Keratinocyte (primary cell): ENCODE data around the gene ZBTB38. TPM values are rescaled to one million over a fixed set of nuclear protein-coding genes. Genes with fewer than 3 reads are reported as not detected.

ENCODE experiments used
- DNase-seq: peaks from one replicate; pipeline ENCODE4 v3.0.0-alpha.2; 2011; ENCODE audit warnings: low read depth, missing footprints, low spot score
- FAIRE-seq: peaks from 2 replicates; lab custom pipeline; 2011; peaks lifted over from hg19 to GRCh38; lab: Jason Lieb, UNC
- H2AFZ ChIP-seq: 2 replicates; pipeline ENCODE4 v1.6.0; 2012; ENCODE audit warnings: low read length, control low read depth, inconsistent platforms; ENCODE audit not compliant: control insufficient read depth
- H3K27ac ChIP-seq: 2 replicates; pipeline ENCODE4 v1.5.1; 2011; ENCODE audit warnings: low read length; ENCODE audit not compliant: control insufficient read depth, insufficient read depth
- H3K27me3 ChIP-seq: 3 replicates; pipeline ENCODE4 v1.6.0; 2011; ENCODE audit warnings: low read length; ENCODE audit not compliant: control insufficient read depth, insufficient read depth; ENCODE audit errors: extremely low read depth
- H3K36me3 ChIP-seq, 2 experiments: 2 replicates in 1 of 2; 3 replicates in 1 of 2; pipeline ENCODE4 v1.5.1; 2011; ENCODE audit warnings: low read length in 2 of 2, mild to moderate bottlenecking in 1 of 2; ENCODE audit not compliant: control insufficient read depth in 2 of 2, insufficient read depth in 2 of 2; ENCODE audit errors: extremely low read depth in 1 of 2
- H3K4me1 ChIP-seq: 3 replicates; pipeline ENCODE4 v1.5.1; 2011; ENCODE audit warnings: low read length; ENCODE audit not compliant: control insufficient read depth, insufficient read depth; ENCODE audit errors: extremely low read depth
- H3K4me2 ChIP-seq: 3 replicates; pipeline ENCODE4 v1.6.0; 2011; ENCODE audit warnings: low read depth, low read length; ENCODE audit not compliant: control insufficient read depth, insufficient read depth; ENCODE audit errors: extremely low read depth
- H3K4me3 ChIP-seq, 3 experiments: fragments of 200-600 bp in 1 of 3; sonication (generic) in 1 of 3; 2 replicates in 2 of 3; 3 replicates in 1 of 3; pipeline ENCODE4 v1.5.1; 2011 to 2016; ENCODE audit warnings: low read length in 3 of 3, mild to moderate bottlenecking in 3 of 3, control low read depth in 2 of 3, inconsistent platforms in 1 of 3, low read depth in 1 of 3, mixed read lengths in 1 of 3, mixed run types in 1 of 3, moderate library complexity in 1 of 3; ENCODE audit not compliant: control insufficient read depth in 2 of 3, insufficient read depth in 2 of 3; ENCODE audit errors: extremely low read depth in 1 of 3
- H3K79me2 ChIP-seq: 2 replicates; pipeline ENCODE4 v1.6.0; 2012; ENCODE audit warnings: low read length; ENCODE audit not compliant: control insufficient read depth, insufficient read depth
- H3K9ac ChIP-seq: 3 replicates; pipeline ENCODE4 v1.6.0; 2011; ENCODE audit warnings: low read length; ENCODE audit not compliant: control insufficient read depth, insufficient read depth; ENCODE audit errors: extremely low read depth
- H3K9me1 ChIP-seq: 3 replicates; pipeline ENCODE4 v1.6.0; 2011; ENCODE audit warnings: low read length; ENCODE audit not compliant: control insufficient read depth, insufficient read depth; ENCODE audit errors: extremely low read depth
- H3K9me3 ChIP-seq: 2 replicates; pipeline ENCODE4 v1.5.1; 2012; ENCODE audit warnings: low read depth, low read length; ENCODE audit not compliant: control insufficient read depth
- H4K20me1 ChIP-seq: 3 replicates; pipeline ENCODE4 v1.6.0; 2011; ENCODE audit warnings: low read length; ENCODE audit not compliant: control insufficient read depth, insufficient read depth; ENCODE audit errors: extremely low read depth
- CTCF ChIP-seq, 3 experiments: IDR thresholded peaks in 1 of 3; conservative IDR thresholded peaks in 1 of 3; optimal IDR thresholded peaks in 1 of 3; 2 replicates in 2 of 3; 3 replicates in 1 of 3; pipeline versions ENCODE3 to v1.5.1; 2011; ENCODE audit warnings: low read length in 3 of 3, mild to moderate bottlenecking in 3 of 3, moderate library complexity in 2 of 3, control low read depth in 1 of 3, inconsistent platforms in 1 of 3; ENCODE audit not compliant: insufficient read depth in 2 of 3; ENCODE audit errors: extremely low read depth in 1 of 3
- dilution Hi-C: fragments of 300-500 bp; cut with MboI; formaldehyde crosslinking; loops from one replicate; pipeline ENCODE4 v1.7.0; 2020; ENCODE audit warnings: low sequenced_read_pairs; ENCODE audit not compliant: extremely low pct_ligation_motif_present
- polyA plus RNA-seq, 5 experiments: library from polyadenylated mRNA; depleted of rRNA in 3 of 5; stranded (reverse) in 3 of 5; stranded (forward) in 1 of 5; unstranded in 1 of 5; fragments of >200 nt; gene quantifications; 1 replicate in 1 of 5; 2 replicates in 3 of 5; 3 replicates in 1 of 5; pipeline versions ENCODE4 v1.2.1 to v1.2.3, GENCODE V29; 2011 to 2012; ENCODE audit warnings: missing spikeins in 2 of 5, low read depth in 1 of 5, low replicate concordance in 1 of 5

Gene ZBTB38
- polyA plus RNA-seq, 1 donor (not counting 4 experiments of a cell fraction or from before 2014, with no cell fraction given), result 34.9 TPM

- H3K27me3 ChIP-seq, result no peaks in the 10 kb centered on the region
- no peak for DNase-seq
- peaks cover 19 to 28% of the 10 kb centered on the region in 2 experiments for H3K36me3 ChIP-seq
- H3K9me1 ChIP-seq, result no peaks in the 10 kb centered on the region
- no peak overlapping the region for H3K4me3 ChIP-seq
- H3K4me1 ChIP-seq, result peaks cover 29% of the 10 kb centered on the region
- no peak overlapping the region for H3K27ac ChIP-seq
- dilution Hi-C loops, result no loop called here
- H3K79me2 ChIP-seq, result peaks cover 72% of the 10 kb centered on the region
- no peak overlapping the region for H2AFZ ChIP-seq
- no peaks in the 10 kb centered on the region for H4K20me1 ChIP-seq
- H3K4me2 ChIP-seq, result no peak overlapping the region
- H3K9me3 ChIP-seq, result no peaks in the 10 kb centered on the region
- H3K9ac ChIP-seq, result no peak overlapping the region
- no peak for TF ChIP-seq CTCF (optimal IDR thresholded peaks at IDR 0.05 in 1 of 3, IDR thresholded peaks at IDR 0.05 in 1 of 3, conservative IDR thresholded peaks at IDR 0.05 in 1 of 3; ENCODE audit: extremely low read depth in 1 of 3, insufficient read depth in 2 of 3, low read length in 3 of 3)
- FAIRE-seq, result no peak
These were observed 47.6 kb downstream of the ZBTB38 start for GRCh38 chr3:141415953-141416352.

Other genes with a start within 250 kb of the ZBTB38 start
- 2.3 to 3.1 TPM (median 3.0 TPM) in 3 replicates for gene PXYLP1, start 136.7 kb upstream of the ZBTB38 start, polyA plus RNA-seq
- 5.1 to 10.3 TPM (median 6.3 TPM) in 3 replicates for gene RASA2, start 118.5 kb downstream of the ZBTB38 start, polyA plus RNA-seq